Stimulated activated CD4-positive, alpha-beta T cell treated with anti-CD3 and anti-CD28 coated beads, Interleukin-2, amount 100 ng/mL, for 4 hours (primary cell): ENCODE measurements around the gene SRSF4.
"Not testable (repeated sequence)": the region's sequence is repeated elsewhere in the genome, so short reads cannot be mapped to it uniquely, and the experiment has no call there.

Experiments used
- DNase-seq: peaks from one replicate; pipeline ENCODE4 v3.0.0-alpha.2; 2020; ENCODE audit warnings: low read depth

The SRSF4 gene

GRCh38 chr1:29162476-29163138 is 19.1 kb downstream of the SRSF4 start:
- no peak for DNase-seq

DNA sequence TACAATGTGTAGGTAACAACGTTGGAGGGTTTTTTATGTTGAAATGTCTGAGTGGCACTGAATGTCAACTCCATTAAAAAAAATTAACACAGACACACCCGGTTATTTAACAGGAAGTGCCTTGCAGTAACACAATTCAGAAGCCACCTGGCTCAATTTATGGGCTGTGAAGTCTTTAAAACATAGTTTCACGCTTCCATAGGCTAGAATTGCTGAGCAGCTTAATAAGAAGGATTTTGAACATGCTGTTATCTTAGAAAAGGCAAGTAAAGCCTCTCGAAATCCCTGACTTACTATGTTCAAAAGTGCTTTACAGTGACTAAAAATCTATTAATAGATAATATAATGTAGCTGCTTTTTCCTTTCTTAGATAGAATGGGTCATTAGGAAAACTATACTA is 19.7 kb downstream of the SRSF4 start:
- DNase-seq, result no peak

GRCh38 chr1:29159773-29160172 is 21.9 kb downstream of the SRSF4 start:
- DNase-seq, result no peak

- no peak for DNase-seq
These were observed 24.5 kb downstream of the SRSF4 start for GRCh38 chr1:29157269-29157601.

- DNase-seq, result no peak
These were observed 25.0 kb downstream of the SRSF4 start for GRCh38 chr1:29156543-29157268.

DNA sequence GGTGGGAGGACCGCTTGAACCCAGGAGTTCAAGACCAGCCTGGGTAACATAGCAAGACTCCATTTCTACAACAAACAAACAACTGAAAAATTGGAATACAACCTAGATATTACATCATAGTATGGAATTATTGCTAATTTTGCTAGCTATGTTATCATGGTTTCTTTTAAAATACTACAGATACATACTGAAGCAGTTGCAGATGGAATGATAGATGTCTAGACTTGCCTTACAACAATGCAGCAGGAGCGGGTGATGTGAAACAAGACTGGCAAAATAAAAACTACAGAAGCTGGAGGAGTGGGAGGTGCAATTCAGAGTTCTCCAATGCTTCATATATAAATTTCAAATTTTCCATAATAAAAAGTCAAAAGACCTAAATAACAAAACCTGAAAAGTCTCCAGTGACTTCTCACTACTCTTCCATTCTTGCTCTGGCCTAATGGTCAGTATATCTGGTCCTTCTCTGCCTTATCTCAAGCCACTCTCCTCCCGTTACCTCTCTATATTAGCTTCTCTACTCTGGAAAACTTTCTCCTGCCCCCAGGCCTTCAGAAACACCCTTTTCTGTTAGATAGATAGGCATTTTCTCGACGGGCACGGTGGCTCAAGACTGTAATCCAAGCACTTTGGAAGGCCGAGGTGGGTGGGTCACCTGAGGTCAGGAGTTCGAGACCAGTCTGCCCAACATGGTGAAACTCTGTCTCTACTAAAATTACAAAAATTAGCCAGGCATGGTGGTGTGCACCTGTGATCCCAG is 29.5 kb downstream of the SRSF4 start:
- no peak for DNase-seq

DNA sequence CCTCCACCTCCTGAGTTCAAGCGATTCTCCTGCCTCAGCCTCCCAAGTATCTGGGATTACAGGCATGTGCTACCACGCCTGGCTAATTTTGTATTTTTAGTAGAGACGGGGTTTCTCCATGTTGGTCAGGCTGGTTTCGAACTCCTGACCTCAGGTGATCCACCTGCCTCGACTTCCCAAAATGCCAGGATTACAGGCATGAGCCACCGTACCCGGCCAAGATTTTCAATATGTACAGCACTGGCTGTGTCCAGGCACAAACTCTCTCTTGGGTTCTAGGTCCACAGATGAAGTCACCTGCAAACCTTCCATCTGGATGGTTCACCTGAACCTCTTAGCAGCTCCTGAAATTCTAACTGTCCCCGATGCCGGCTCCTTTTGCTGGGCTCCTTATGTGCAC is 31.4 kb downstream of the SRSF4 start:
- DNase-seq, result not testable (repeated sequence)

- DNase-seq, result no peak
These were observed 32.8 kb downstream of the SRSF4 start for GRCh38 chr1:29148656-29149491.

- DNase-seq, result no peak
These were observed 35.8 kb downstream of the SRSF4 start for GRCh38 chr1:29145739-29146437.

DNA sequence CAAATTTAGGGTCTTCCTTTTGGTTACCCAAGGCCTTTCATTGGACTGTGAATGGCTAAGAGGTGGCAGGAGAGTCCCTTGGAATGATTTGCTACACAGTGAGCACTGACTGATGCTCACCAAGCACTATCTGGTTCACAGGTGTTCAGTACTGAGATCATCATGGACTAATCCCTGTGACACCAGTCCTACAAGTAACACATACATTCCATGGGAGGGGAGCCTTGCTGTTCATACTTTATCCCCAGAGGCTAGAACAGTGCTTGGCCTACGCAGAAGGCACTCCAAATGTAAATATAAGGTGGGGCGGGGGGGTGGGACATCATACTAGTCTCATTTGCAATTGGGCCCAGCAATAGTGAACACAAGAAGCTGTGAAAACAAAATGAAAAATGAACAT is 37.5 kb downstream of the SRSF4 start:
- DNase-seq, result no peak

DNA sequence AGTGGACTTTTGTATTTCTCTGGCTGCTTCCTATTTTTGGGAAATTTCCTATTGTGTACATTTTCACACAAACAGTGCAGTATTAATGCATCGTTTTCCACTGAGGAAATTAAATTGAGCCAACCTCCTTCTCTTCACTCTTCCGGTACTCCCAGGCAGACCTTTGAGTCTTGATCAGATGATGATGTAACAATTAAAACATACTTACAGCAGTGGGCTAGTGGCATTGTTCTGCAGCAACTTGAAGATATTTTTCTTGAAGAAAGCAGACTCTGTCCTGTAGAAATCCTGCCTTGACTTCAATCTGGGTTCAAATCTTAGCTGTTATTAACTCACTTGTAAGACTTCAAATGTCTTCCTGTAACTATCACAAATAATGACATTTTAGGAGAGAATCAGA is 39.0 kb downstream of the SRSF4 start:
- DNase-seq, result no peak

DNA sequence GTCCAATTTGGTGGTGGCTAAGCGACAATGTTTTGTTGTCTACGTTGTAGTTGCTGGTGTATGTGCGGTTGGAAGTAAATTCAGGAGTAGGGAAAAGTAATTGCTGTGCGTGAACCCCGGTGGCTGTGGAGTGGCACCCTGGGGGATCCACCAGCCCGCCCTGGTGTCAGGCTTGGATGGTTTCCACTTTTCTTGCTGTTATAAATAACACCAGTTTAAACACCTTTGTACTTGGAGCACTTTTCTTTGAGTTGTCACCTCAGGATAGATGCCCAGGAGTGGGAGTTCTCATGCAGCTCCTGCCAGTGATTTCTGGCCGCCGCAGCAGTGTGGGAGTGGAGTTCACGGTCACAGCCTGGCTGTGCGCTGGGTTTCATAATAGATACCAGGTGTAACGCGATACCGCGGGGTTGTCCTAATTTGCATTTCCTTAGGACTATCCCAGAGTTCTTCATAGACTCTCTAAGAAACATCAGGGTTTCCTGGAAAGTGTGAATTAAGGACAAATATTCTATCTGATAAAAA is 45.2 kb downstream of the SRSF4 start:
- no peak for DNase-seq

DNA sequence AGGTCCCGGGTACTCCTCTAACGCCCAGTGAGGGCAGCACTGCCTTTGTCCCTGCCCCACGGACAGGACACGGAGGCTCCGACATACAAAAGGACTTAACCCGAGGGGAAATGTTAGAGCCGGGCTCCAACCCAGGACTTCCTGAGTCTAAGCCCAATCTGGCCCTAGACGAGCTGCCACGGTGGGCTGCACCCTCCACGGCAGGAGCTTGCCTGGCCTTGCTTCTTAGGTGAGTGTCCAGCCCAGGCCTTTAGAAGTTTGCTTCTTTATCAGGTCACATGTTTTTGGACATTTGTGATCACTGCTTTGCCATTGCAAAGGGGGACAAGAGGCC is 47.0 kb downstream of the SRSF4 start:
- no peak for DNase-seq

GRCh38 chr1:29133861-29134694 is 47.6 kb downstream of the SRSF4 start:
- DNase-seq, result no peak

DNA sequence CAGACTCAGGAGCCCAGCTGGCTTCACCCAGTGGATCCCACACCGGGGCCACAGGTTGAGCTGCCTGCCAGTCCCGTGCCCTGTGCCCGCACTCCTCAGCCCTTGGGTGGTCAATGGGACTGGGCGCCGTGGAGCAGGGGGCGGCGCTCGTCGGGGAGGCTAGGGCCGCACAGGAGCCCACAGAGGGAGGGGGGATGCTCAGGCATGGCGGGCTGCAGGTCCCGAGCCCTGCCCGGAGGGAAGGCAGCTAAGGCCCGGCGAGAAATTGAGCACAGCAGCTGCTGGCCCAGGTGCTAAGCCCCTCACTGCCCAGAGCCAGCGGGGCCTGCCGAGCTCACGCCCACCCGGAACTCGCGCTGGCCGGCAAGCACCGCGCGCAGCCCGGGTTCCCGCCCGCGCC is 50.6 kb downstream of the SRSF4 start:
- not testable (repeated sequence) for DNase-seq

GRCh38 chr1:29129916-29130315 is 51.8 kb downstream of the SRSF4 start:
- DNase-seq, result no peak

GRCh38 chr1:29128739-29129138 is 53.0 kb downstream of the SRSF4 start:
- DNase-seq, result no peak

DNA sequence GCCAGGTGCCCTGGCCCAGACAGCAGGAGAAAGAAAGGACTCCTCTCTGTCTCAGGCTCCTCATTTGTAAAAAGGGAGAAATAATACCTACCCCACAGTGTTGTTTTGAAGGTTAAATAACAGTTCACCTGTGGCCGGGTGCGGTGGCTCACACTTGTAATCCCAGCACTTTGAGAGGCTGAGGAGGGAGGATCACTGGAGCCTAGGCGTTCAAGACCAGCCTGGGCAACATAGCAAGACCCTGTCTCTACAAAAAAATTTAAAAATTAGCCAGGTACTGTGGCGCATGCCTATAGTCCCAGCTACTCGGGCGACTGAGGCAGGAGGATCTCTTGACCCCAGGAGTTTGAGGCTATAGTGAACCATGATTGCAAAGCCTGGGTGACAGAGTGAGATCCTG is 55.5 kb downstream of the SRSF4 start:
- no peak for DNase-seq

DNA sequence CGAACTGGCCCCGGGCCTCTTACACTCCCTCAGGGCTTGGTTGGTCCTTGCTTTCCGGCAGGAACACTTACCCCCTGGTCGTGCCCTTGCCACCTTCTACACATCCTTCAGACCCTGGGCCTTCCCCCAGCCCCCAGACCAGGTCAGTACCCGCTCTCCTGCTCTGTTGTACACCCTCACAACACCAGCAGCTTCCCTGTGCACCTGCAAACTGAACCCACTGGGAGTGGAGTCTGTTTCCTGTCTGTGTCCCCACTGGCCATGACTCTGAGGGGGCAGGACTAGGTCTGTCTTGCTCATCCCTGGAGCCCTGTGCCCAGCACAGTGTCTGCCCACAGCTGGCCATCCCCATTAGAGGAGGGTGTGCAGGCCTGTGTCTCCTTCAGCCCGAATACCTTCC is 55.9 kb downstream of the SRSF4 start:
- DNase-seq, result no peak

- no peak for DNase-seq
These were observed 56.5 kb downstream of the SRSF4 start for GRCh38 chr1:29125237-29125641.
